OCI-LY3 (cell line): ENCODE measurements around the gene BDH2.

Experiments used
- H2AFZ ChIP-seq: fragments of 200-600, 300-600 bp; shearing (Covaris generic); 2 replicates; pipeline ENCODE4 v1.6.0; 2014; ENCODE audit warnings: antibody characterized with exemption, low read depth, low read length
- H3K27ac ChIP-seq: fragments of 200-600, 300-600 bp; sonication (generic); 2 replicates; pipeline ENCODE4 v1.5.1; 2014; ENCODE audit warnings: mild to moderate bottlenecking, low read length, moderate library complexity, mixed read lengths
- H3K27me3 ChIP-seq: fragments of 200-600, 300-600 bp; sonication (generic); 2 replicates; pipeline ENCODE4 v1.6.1; 2014; ENCODE audit warnings: low read depth, low read length, mixed read lengths
- H3K36me3 ChIP-seq: fragments of 200-600, 300-600 bp; sonication (generic); replicated peaks from 2 replicates; pipeline ENCODE3; 2014; ENCODE audit warnings: low read depth, low read length, mixed read lengths
- H3K4me1 ChIP-seq: fragments of 300-600, 200-600 bp; sonication (generic); 2 replicates; pipeline ENCODE4 v1.6.1; 2014; ENCODE audit warnings: low read length, mixed read lengths
- H3K4me2 ChIP-seq: fragments of 200-600, 300-600 bp; sonication (generic); 2 replicates; pipeline ENCODE4 v1.6.1; 2014; ENCODE audit warnings: low read length, mixed read lengths
- H3K4me3 ChIP-seq: fragments of 300-600, 200-600 bp; sonication (generic); 2 replicates; pipeline ENCODE4 v1.5.1; 2014; ENCODE audit warnings: antibody characterized with exemption, mild to moderate bottlenecking, low read length, moderate library complexity
- H3K79me2 ChIP-seq: fragments of 300-600, 200-600 bp; shearing (Covaris generic); 2 replicates; pipeline ENCODE4 v1.6.1; 2014; ENCODE audit warnings: mild to moderate bottlenecking, low read length, mixed read lengths
- H3K9ac ChIP-seq: fragments of 300-600, 200-600 bp; shearing (Covaris generic); 2 replicates; pipeline ENCODE4 v1.6.0; 2014; ENCODE audit warnings: mild to moderate bottlenecking, low read length, moderate library complexity
- H3K9me3 ChIP-seq: fragments of 200-600, 300-600 bp; shearing (Covaris generic); 2 replicates; pipeline ENCODE4 v1.6.1; 2014; ENCODE audit warnings: low read length, mixed read lengths; ENCODE audit not compliant: insufficient read depth
- H4K20me1 ChIP-seq: fragments of 200-600, 300-600 bp; sonication (generic); 2 replicates; pipeline ENCODE4 v1.6.1; 2016; ENCODE audit warnings: low read length, mixed read lengths; ENCODE audit not compliant: insufficient read depth
- CTCF ChIP-seq: fragments of 200-600, 300-600 bp; sonication (generic); IDR thresholded peaks from 2 replicates; pipeline ENCODE4 v1.5.1; 2014; ENCODE audit warnings: antibody characterized with exemption, low read length, low read depth
- EZH2phosphoT487 ChIP-seq: fragments of 200-600 bp; shearing (Covaris generic); IDR thresholded peaks from 2 replicates; pipeline ENCODE4 v1.6.1; 2018; ENCODE audit warnings: antibody characterized with exemption, mixed run types, low read depth

BDH2 gene

DNA sequence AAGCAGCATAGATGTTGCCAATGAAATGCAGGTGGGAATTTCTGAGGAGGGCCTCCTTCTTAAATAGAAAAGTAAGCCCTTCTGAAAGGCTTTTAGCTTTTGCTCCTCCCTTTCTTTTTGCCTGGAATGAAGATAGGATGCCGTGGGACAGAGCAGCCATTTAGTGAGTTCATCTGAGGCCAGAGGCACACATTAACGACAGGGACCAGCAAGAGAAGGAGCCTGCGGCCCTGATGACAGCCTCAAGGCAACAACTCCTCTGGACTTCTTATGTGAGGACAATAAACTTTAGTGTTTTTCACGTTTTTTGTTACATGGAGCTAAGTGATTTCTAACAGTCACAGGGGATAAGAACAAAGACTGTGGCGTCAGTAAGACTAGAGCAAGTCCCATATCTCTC lies 1.1 kb upstream of the BDH2 start:
- peaks cover 8% of the 10 kb centered on the region; the same call in 1 of the 2 replicates for H3K4me1 ChIP-seq
- H3K36me3 ChIP-seq, result no peaks in the 10 kb centered on the region
- H3K27ac ChIP-seq, result no peak overlapping the region
- H2AFZ ChIP-seq, result no peak overlapping the region
- H3K4me2 ChIP-seq, result no peak overlapping the region
- H3K9ac ChIP-seq, result no peak overlapping the region
- no peaks in the 10 kb centered on the region for H3K9me3 ChIP-seq
- TF ChIP-seq CTCF, result no peak
- no peak for TF ChIP-seq EZH2phosphoT487
- no peaks in the 10 kb centered on the region for H3K79me2 ChIP-seq
- no peaks in the 10 kb centered on the region for H3K27me3 ChIP-seq
- H4K20me1 ChIP-seq, result no peaks in the 10 kb centered on the region
- H3K4me3 ChIP-seq, result no peak overlapping the region

- H3K79me2 ChIP-seq, result no peaks in the 10 kb centered on the region
- no peaks in the 10 kb centered on the region for H3K36me3 ChIP-seq
- H3K4me2 ChIP-seq, result peak overlapping the region; percentile 81
- H4K20me1 ChIP-seq, result no peaks in the 10 kb centered on the region
- peak overlapping the region; percentile 74 for H3K4me3 ChIP-seq
- H3K9ac ChIP-seq, result peak overlapping the region; percentile 62
- TF ChIP-seq CTCF, result no peak
- TF ChIP-seq EZH2phosphoT487, result no peak
- H3K9me3 ChIP-seq, result no peaks in the 10 kb centered on the region
- peaks cover 8% of the 10 kb centered on the region; the same call in 1 of the 2 replicates for H3K4me1 ChIP-seq
- no peak overlapping the region for H3K27ac ChIP-seq
- H2AFZ ChIP-seq, result peak overlapping the region; percentile 87
- no peaks in the 10 kb centered on the region for H3K27me3 ChIP-seq
Measured at GRCh38 chr4:103098756-103099440, 736 bp downstream of the BDH2 start.

DNA sequence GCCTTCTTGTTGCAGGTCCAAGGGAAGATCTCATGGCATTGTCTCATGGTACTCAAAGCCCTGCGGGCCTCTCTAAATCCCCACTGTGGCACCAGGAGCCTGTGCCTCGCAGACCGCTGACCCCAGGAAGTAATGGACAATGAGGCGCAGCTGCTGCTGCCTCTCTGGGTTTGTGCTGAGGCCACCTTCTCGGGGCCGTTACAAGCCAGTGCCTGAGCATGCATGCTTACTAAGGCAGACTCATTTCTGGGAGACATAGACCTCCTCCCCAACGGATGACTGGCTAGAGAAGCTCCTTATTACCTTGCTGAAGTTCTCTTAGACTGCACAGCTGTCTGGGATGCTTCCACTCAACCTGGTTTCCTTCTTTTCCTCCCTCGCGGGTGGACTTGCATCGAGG lies 1.3 kb downstream of the BDH2 start:
- Histone ChIP-seq H4K20me1 (no peaks in the 10 kb centered on the region), H3K4me3 (no peak overlapping the region), H3K9ac (no peak overlapping the region), H2AFZ (no peak overlapping the region), H3K9me3 (no peaks in the 10 kb centered on the region), H3K36me3 (no peaks in the 10 kb centered on the region), H3K27me3 (no peaks in the 10 kb centered on the region), H3K4me2 (no peak overlapping the region), H3K79me2 (no peaks in the 10 kb centered on the region), H3K27ac (no peak overlapping the region), H3K4me1 (peaks cover 8% of the 10 kb centered on the region; the same call in 1 of the 2 replicates)
- no peak for TF ChIP-seq CTCF

GRCh38 chr4:103097112-103097511 lies 2.5 kb downstream of the BDH2 start:
- Histone ChIP-seq H3K4me2 (no peak overlapping the region), H3K4me3 (no peak overlapping the region), H3K36me3 (no peaks in the 10 kb centered on the region), H3K9ac (no peak overlapping the region), H3K4me1 (peaks cover 16% of the 10 kb centered on the region), H3K27me3 (no peaks in the 10 kb centered on the region), H4K20me1 (no peaks in the 10 kb centered on the region), H3K79me2 (no peaks in the 10 kb centered on the region), H3K9me3 (no peaks in the 10 kb centered on the region), H3K27ac (no peak overlapping the region), H2AFZ (no peak overlapping the region)
- TF ChIP-seq CTCF (no peak), EZH2phosphoT487 (no peak)
